ENCODE measurements around the gene STYX.
A peak's percentile ranks its signal among the peaks of the same experiment; 100 is the strongest.

The STYX gene

GRCh38 chr14:52729925-52730708, at the start of gene STYX:
STYX (plus strand) TSS chr14:52730166; CDS start chr14:52730475, 309 bp downstream.
- in situ Hi-C loops (cut with MboI; ENCODE audit: low pct_unique_long_range_greater_than_20kb, low sequenced_read_pairs) = no loop called here
- DNase-seq = peak; percentile 97

- in situ Hi-C loops (cut with MboI; ENCODE audit: low pct_unique_long_range_greater_than_20kb, low sequenced_read_pairs) = no loop called here
- DNase-seq = no peak
These were observed 45.9 kb upstream of the STYX start for GRCh38 chr14:52683985-52684520.

DNA sequence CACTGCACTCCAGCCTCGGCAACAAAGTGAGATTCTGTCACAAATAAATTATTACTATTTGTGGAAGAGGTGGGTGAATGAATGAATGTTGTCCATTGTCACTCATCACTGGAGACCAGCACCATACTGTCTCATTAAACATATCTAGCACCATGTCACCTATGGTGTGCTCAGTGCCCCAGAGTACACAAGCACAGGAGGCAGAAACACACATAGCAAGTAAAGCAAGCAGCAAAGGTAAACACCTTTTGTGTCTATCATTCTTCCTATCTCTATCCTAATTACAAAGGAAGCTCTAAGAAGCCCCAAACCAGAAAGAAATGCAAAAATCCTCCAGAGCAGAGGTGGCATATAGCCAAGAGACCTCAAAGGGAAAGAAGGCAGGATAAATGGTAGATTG, 43.8 kb upstream of the STYX start:
- no peak for DNase-seq
- in situ Hi-C loops (cut with MboI; ENCODE audit: low pct_unique_long_range_greater_than_20kb, low sequenced_read_pairs) = no loop called here

GRCh38 chr14:52690983-52691760, 38.8 kb upstream of the STYX start:
- no peak for DNase-seq
- in situ Hi-C loops (cut with MboI; ENCODE audit: low pct_unique_long_range_greater_than_20kb, low sequenced_read_pairs) = no loop called here

DNA sequence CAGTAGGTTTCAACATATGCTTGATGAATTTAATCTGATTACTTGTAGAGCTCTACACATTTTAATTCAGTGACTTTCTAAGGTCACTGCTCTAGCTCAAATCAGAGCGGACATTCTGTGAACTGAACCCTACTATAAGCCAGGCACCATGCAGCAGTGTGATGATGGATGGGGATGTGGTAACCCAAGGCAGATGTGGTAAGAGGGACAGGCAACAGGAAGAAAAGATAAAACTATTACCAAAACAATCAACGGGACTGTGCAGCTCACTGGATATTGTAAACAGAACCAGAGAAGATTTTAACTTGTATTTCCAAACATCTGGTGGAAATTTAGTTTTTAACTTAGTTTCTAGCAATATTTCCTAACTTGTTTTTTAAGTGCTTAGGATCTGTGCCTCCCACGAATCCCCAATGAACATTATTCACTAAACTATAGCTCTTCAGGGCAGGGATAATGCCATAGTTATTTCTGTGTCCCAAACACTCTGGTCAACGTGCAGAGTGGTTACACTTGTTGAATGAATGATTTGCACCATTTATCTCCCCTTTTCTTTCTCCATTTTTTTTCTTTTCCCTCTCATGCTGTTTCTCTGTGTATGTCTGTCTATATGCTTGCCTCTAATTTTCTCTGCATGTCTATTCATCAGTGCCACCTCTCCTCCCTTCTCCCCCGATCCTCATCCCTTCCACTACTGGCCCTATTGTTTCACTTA, 37.6 kb upstream of the STYX start:
- DNase-seq = peak; percentile 67
- in situ Hi-C loops (cut with MboI; ENCODE audit: low pct_unique_long_range_greater_than_20kb, low sequenced_read_pairs) = no loop called here

DNA sequence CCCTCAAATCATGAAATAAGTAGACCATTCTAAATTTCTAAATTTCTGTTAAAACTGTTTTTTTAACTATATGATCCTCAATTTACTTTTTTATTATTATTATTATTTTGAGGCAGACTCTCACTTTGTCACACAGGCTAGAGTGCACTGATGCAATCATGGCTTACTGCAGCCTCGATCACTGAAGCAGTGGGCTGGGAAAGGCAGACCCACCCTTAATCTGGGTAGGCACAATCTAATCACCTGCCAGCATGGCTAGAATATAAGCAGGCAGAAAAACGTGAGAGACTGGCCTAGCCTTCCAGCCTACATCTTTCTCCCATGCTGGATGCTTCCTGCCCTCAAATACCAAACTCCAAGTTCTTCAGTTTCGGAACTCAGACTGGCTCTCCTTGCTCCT, 36.9 kb upstream of the STYX start:
- in situ Hi-C loops (cut with MboI; ENCODE audit: low pct_unique_long_range_greater_than_20kb, low sequenced_read_pairs) = no loop called here
- no peak for DNase-seq

DNA sequence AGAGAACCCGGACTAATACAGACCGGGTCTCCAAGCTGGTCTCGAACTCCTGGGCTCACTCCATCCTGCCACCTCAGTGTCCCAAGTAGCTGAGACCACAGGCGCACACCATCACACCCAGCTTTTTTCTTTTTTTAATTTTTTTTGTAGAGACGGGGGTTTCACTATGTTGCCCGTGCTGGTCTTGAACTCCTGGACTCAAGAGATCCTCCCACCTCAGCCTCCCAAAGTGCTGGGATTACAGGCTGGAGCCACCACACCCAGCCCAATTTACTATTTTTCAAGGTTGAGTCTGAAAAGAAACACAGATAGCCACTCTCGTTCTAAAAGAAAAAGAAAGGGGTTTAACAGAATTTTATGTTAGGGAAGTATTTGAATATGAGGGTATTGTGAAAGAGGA, 36.4 kb upstream of the STYX start:
- in situ Hi-C loops (cut with MboI; ENCODE audit: low pct_unique_long_range_greater_than_20kb, low sequenced_read_pairs) = no loop called here
- DNase-seq = no peak

- DNase-seq = peak; percentile 75
- in situ Hi-C loops (cut with MboI; ENCODE audit: low pct_unique_long_range_greater_than_20kb, low sequenced_read_pairs) = no loop called here
These were observed 35.0 kb upstream of the STYX start for GRCh38 chr14:52694761-52695480.

- peak; percentile 49 for DNase-seq
- in situ Hi-C loops (cut with MboI; ENCODE audit: low pct_unique_long_range_greater_than_20kb, low sequenced_read_pairs) = no loop called here
These were observed 34.4 kb upstream of the STYX start, which contains the start of gene ERO1A for GRCh38 chr14:52695481-52696091. ERO1A (minus strand) TSS chr14:52695558; CDS start chr14:52695481, 77 bp downstream.

DNA sequence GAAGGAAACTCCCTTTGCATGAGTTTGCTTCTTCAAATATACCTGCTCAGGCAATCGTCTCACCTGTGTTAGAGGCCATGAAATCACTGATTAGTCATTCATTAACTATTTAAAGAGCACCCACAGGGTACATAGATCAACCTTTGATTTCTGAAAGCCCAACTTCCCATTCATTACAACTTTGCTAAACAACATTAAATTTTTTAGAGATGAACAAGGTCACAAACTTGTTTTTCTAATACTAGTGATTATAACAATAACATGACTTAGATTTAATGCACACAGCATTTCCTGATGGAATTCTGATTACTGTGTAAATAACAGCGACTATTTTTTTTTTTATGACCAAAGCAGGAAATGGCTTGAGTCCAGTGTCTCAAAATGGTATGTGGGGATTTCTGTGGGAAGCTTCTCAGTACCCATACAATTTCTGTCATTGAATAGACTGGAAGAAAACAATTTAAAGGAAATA, 29.2 kb upstream of the STYX start:
- no peak for DNase-seq
- in situ Hi-C loops (cut with MboI; ENCODE audit: low pct_unique_long_range_greater_than_20kb, low sequenced_read_pairs) = no loop called here

GRCh38 chr14:52701223-52701622, 28.7 kb upstream of the STYX start:
- no peak for DNase-seq
- in situ Hi-C loops (cut with MboI; ENCODE audit: low pct_unique_long_range_greater_than_20kb, low sequenced_read_pairs) = no loop called here

- DNase-seq = no peak
- in situ Hi-C loops (cut with MboI; ENCODE audit: low pct_unique_long_range_greater_than_20kb, low sequenced_read_pairs) = no loop called here
These were observed 26.7 kb upstream of the STYX start for GRCh38 chr14:52703225-52703624.

DNA sequence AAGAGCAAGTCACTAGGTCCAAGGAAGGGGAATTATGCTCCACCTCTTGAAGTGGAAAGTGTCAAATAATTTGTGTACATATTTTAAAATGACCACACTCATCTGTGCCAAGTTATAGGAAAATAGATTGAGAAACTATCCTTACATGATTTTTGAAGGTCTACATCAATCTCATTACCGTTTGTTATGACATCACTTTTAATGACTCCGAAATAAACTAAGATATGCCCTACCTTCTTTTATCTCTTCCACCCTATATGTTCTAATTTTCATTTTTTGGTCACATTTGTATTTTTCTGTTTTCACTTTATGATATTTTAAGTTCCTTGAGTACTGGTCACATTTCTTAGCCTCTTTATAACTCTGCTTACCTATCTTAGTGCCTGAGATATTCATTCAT, 26.3 kb upstream of the STYX start:
- DNase-seq = no peak
- in situ Hi-C loops (cut with MboI; ENCODE audit: low pct_unique_long_range_greater_than_20kb, low sequenced_read_pairs) = no loop called here

- in situ Hi-C loops (cut with MboI; ENCODE audit: low pct_unique_long_range_greater_than_20kb, low sequenced_read_pairs) = no loop called here
These were observed 23.7 kb upstream of the STYX start for GRCh38 chr14:52706286-52706685.

DNA sequence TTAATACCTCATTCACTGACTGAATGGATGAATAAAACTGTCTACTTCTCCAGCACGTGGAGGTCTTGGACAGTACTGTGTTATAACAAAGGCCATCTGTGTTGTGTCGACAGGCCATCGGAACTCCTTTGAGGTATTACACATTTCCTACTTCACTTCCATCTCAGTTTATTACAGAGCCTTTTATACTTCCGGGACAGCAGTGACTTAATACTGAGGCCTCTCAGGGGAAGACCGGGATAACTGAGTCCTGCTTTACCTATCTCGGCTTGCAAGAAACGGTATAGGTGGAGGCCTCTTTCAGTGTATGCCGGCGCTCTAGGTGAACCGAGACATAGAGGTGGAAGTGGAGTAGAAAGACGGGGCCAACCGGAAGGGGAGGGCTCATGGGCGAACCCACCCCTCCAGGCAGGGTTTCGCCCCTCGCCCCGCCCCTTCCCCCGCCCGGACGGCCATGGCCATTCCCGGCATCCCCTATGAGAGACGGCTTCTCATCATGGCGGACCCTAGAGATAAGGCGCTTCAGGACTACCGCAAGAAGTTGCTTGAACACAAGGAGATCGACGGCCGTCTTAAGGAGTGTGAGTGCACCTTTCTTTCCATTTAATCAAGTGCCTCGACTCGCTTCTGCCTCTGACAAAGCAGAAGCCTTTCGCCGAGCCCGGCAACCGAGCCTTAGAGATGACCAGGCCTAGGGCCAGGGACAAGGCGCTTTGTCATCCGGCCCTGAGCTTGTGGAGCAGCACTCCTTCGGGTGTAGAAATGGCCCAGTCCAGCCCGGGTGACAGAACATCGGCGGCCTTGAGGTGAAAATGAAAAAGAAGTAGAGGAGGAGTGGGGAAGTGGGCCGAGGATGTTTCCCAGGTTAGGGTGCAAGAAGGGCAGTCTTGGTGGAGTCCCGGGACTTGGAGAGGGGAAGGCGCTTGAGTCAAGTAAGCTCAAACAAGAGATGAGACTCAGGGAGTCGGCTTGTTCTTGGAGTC, 23.0 kb upstream of the STYX start, which contains the start of gene PSMC6:
TSS of gene PSMC6 (plus strand) at position 477 of the 983 bp plus-strand sequence. CDS start at position 497, 20 bp downstream.
- in situ Hi-C loops (cut with MboI; ENCODE audit: low pct_unique_long_range_greater_than_20kb, low sequenced_read_pairs) = no loop called here
- peak; percentile 89 for DNase-seq

More at GRCh38 chr14:52706286-52706685, 23.7 kb upstream of the STYX start:
- peak; percentile 46 for DNase-seq

DNA sequence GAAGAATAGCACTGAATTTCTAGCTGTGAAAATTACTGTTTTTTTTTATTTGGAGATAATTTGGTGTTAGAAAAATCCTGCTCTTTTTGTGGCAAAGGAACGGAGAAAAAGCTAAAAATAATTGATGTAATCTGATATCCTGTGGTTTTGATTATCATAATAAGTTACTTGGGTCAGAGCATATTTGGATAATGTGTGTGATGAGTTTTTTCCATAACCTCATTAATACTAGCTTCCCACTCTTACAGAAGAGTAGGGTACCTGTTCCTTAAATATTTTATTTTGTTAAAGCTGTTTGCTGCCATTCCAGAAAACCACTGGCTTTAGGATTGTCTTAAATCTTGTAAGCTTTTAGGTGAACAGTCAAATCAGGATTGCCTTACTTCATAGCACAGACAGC, 18.3 kb upstream of the STYX start:
- in situ Hi-C loops (cut with MboI; ENCODE audit: low pct_unique_long_range_greater_than_20kb, low sequenced_read_pairs) = no loop called here
- no peak for DNase-seq

DNA sequence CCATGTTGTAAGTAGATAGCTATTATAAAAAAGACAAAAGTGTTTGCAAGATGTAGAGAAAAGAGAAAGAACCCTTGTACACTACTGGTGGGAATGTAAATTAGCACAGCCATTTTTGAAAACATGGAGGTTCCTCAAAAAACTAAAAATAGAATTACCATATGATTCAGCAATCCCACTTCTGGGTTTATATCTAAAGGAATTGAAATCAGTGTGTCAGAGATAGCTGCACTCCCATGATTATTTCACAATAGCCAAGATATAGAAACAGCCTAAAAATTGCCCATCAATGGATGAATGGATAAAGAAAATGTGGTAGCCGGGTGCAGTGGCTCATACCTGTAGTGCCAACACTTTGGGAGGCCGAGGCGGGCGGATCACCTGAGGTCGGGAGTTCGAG, 13.8 kb upstream of the STYX start:
- in situ Hi-C loops (cut with MboI; ENCODE audit: low pct_unique_long_range_greater_than_20kb, low sequenced_read_pairs) = no loop called here
- DNase-seq = no peak

All from KBM-7 (cell line).